Measurements from ENCODE around the gene RSL1D1.
"Not testable (repeated sequence)": the region's sequence is repeated elsewhere in the genome, so short reads cannot be mapped to it uniquely, and the experiment has no call there.

The RSL1D1 gene

GRCh38 chr16:11843206-11843605 is 8.1 kb downstream of the RSL1D1 start:
- no peak overlapping the region for H3K9ac ChIP-seq (ENCODE audit: low read length)
- H3K27ac ChIP-seq (ENCODE audit: low read length): no peak overlapping the region
- H3K4me3 ChIP-seq (ENCODE audit: low read length): no peak overlapping the region
- H3K36me3 ChIP-seq (ENCODE audit: control insufficient read depth, low read depth, low read length): peaks cover 94% of the 10 kb centered on the region
- no peaks in the 10 kb centered on the region for H3K27me3 ChIP-seq (ENCODE audit: control insufficient read depth, insufficient read depth, low read length)
- no peaks in the 10 kb centered on the region for H3K4me1 ChIP-seq (ENCODE audit: control insufficient read depth, low read depth, low read length)
- H3K9me3 ChIP-seq (ENCODE audit: control insufficient read depth, low read depth, low read length): no peaks in the 10 kb centered on the region

GRCh38 chr16:11841026-11841425 is 10.3 kb downstream of the RSL1D1 start:
- Histone ChIP-seq H3K4me1 (ENCODE audit: control insufficient read depth, low read depth, low read length) (no peaks in the 10 kb centered on the region), H3K36me3 (ENCODE audit: control insufficient read depth, low read depth, low read length) (peaks cover 94% of the 10 kb centered on the region), H3K27me3 (ENCODE audit: control insufficient read depth, insufficient read depth, low read length) (no peaks in the 10 kb centered on the region), H3K4me3 (ENCODE audit: low read length) (no peak overlapping the region), H3K9me3 (ENCODE audit: control insufficient read depth, low read depth, low read length) (no peaks in the 10 kb centered on the region), H3K9ac (ENCODE audit: low read length) (no peak overlapping the region), H3K27ac (ENCODE audit: low read length) (no peak overlapping the region)

- no peak overlapping the region for H3K27ac ChIP-seq (ENCODE audit: low read length)
Observed at GRCh38 chr16:11836650-11837244, 14.6 kb downstream of the RSL1D1 start.

GRCh38 chr16:11835891-11836649 is 15.3 kb downstream of the RSL1D1 start:
- no peak overlapping the region for H3K9ac ChIP-seq (ENCODE audit: low read length)
- peaks cover 50% of the 10 kb centered on the region for H3K36me3 ChIP-seq (ENCODE audit: control insufficient read depth, low read depth, low read length)
- no peaks in the 10 kb centered on the region for H3K27me3 ChIP-seq (ENCODE audit: control insufficient read depth, insufficient read depth, low read length)
- no peak overlapping the region for H3K4me3 ChIP-seq (ENCODE audit: low read length)
- H3K27ac ChIP-seq (ENCODE audit: low read length): no peak overlapping the region
- no peaks in the 10 kb centered on the region for H3K4me1 ChIP-seq (ENCODE audit: control insufficient read depth, low read depth, low read length)
- no peaks in the 10 kb centered on the region for H3K9me3 ChIP-seq (ENCODE audit: control insufficient read depth, low read depth, low read length)

More at GRCh38 chr16:11836650-11837244, 14.6 kb downstream of the RSL1D1 start:
- Histone ChIP-seq H3K9ac (ENCODE audit: low read length) (no peak overlapping the region), H3K4me3 (ENCODE audit: low read length) (no peak overlapping the region), H3K36me3 (ENCODE audit: control insufficient read depth, low read depth, low read length) (peaks cover 57% of the 10 kb centered on the region), H3K27me3 (ENCODE audit: control insufficient read depth, insufficient read depth, low read length) (no peaks in the 10 kb centered on the region), H3K4me1 (ENCODE audit: control insufficient read depth, low read depth, low read length) (no peaks in the 10 kb centered on the region), H3K9me3 (ENCODE audit: control insufficient read depth, low read depth, low read length) (no peaks in the 10 kb centered on the region)

- Histone ChIP-seq H3K27ac (ENCODE audit: low read length) (no peak overlapping the region), H3K4me3 (ENCODE audit: low read length) (no peak overlapping the region), H3K4me1 (ENCODE audit: control insufficient read depth, low read depth, low read length) (no peaks in the 10 kb centered on the region), H3K9ac (ENCODE audit: low read length) (no peak overlapping the region), H3K9me3 (ENCODE audit: control insufficient read depth, low read depth, low read length) (no peaks in the 10 kb centered on the region), H3K36me3 (ENCODE audit: control insufficient read depth, low read depth, low read length) (peaks cover 43% of the 10 kb centered on the region), H3K27me3 (ENCODE audit: control insufficient read depth, insufficient read depth, low read length) (no peaks in the 10 kb centered on the region)
Observed at GRCh38 chr16:11835309-11835708, 16.0 kb downstream of the RSL1D1 start.

GRCh38 chr16:11833951-11834695 is 17.2 kb downstream of the RSL1D1 start:
- Histone ChIP-seq H3K4me1 (ENCODE audit: control insufficient read depth, low read depth, low read length) (no peaks in the 10 kb centered on the region), H3K4me3 (ENCODE audit: low read length) (no peak overlapping the region), H3K9me3 (ENCODE audit: control insufficient read depth, low read depth, low read length) (no peaks in the 10 kb centered on the region), H3K9ac (ENCODE audit: low read length) (no peak overlapping the region), H3K36me3 (ENCODE audit: control insufficient read depth, low read depth, low read length) (peaks cover 31% of the 10 kb centered on the region), H3K27ac (ENCODE audit: low read length) (no peak overlapping the region), H3K27me3 (ENCODE audit: control insufficient read depth, insufficient read depth, low read length) (no peaks in the 10 kb centered on the region)

GRCh38 chr16:11828696-11829095 is 22.6 kb downstream of the RSL1D1 start:
- H3K9ac ChIP-seq (ENCODE audit: low read length): no peak overlapping the region
- no peaks in the 10 kb centered on the region for H3K27me3 ChIP-seq (ENCODE audit: control insufficient read depth, insufficient read depth, low read length)
- H3K4me1 ChIP-seq (ENCODE audit: control insufficient read depth, low read depth, low read length): no peaks in the 10 kb centered on the region
- H3K27ac ChIP-seq (ENCODE audit: low read length): no peak overlapping the region
- H3K9me3 ChIP-seq (ENCODE audit: control insufficient read depth, low read depth, low read length): no peaks in the 10 kb centered on the region
- H3K36me3 ChIP-seq (ENCODE audit: control insufficient read depth, low read depth, low read length): no peaks in the 10 kb centered on the region
- no peak overlapping the region for H3K4me3 ChIP-seq (ENCODE audit: low read length)

- H3K27ac ChIP-seq (ENCODE audit: low read length); H3K9me3 ChIP-seq (ENCODE audit: control insufficient read depth, low read depth, low read length); H3K4me3 ChIP-seq (ENCODE audit: low read length); H3K36me3 ChIP-seq (ENCODE audit: control insufficient read depth, low read depth, low read length); H3K27me3 ChIP-seq (ENCODE audit: control insufficient read depth, insufficient read depth, low read length); H3K4me1 ChIP-seq (ENCODE audit: control insufficient read depth, low read depth, low read length); H3K9ac ChIP-seq (ENCODE audit: low read length): not testable (repeated sequence)
Observed at GRCh38 chr16:11825520-11826165, 25.7 kb downstream of the RSL1D1 start.

GRCh38 chr16:11824362-11824761 is 27.0 kb downstream of the RSL1D1 start:
- Histone ChIP-seq H3K36me3 (ENCODE audit: control insufficient read depth, low read depth, low read length) (no peaks in the 10 kb centered on the region), H3K27ac (ENCODE audit: low read length) (no peak overlapping the region), H3K27me3 (ENCODE audit: control insufficient read depth, insufficient read depth, low read length) (no peaks in the 10 kb centered on the region), H3K9me3 (ENCODE audit: control insufficient read depth, low read depth, low read length) (no peaks in the 10 kb centered on the region), H3K9ac (ENCODE audit: low read length) (no peak overlapping the region), H3K4me1 (ENCODE audit: control insufficient read depth, low read depth, low read length) (no peaks in the 10 kb centered on the region), H3K4me3 (ENCODE audit: low read length) (no peak overlapping the region)

GRCh38 chr16:11823645-11824044 is 27.7 kb downstream of the RSL1D1 start:
- H3K36me3 ChIP-seq (ENCODE audit: control insufficient read depth, low read depth, low read length); H3K27ac ChIP-seq (ENCODE audit: low read length); H3K4me1 ChIP-seq (ENCODE audit: control insufficient read depth, low read depth, low read length); H3K27me3 ChIP-seq (ENCODE audit: control insufficient read depth, insufficient read depth, low read length); H3K9me3 ChIP-seq (ENCODE audit: control insufficient read depth, low read depth, low read length); H3K9ac ChIP-seq (ENCODE audit: low read length); H3K4me3 ChIP-seq (ENCODE audit: low read length): not testable (repeated sequence)

- H3K27ac ChIP-seq (ENCODE audit: low read length): no peak overlapping the region
- H3K36me3 ChIP-seq (ENCODE audit: control insufficient read depth, low read depth, low read length): no peaks in the 10 kb centered on the region
- H3K9me3 ChIP-seq (ENCODE audit: control insufficient read depth, low read depth, low read length): no peaks in the 10 kb centered on the region
- H3K27me3 ChIP-seq (ENCODE audit: control insufficient read depth, insufficient read depth, low read length): no peaks in the 10 kb centered on the region
- no peak overlapping the region for H3K4me3 ChIP-seq (ENCODE audit: low read length)
- H3K9ac ChIP-seq (ENCODE audit: low read length): no peak overlapping the region
- H3K4me1 ChIP-seq (ENCODE audit: control insufficient read depth, low read depth, low read length): no peaks in the 10 kb centered on the region
Observed at GRCh38 chr16:11819798-11820197, 31.5 kb downstream of the RSL1D1 start.
